Common myeloid progenitor, CD34-positive (primary cell): ENCODE data around the gene FLNB.
A peak's percentile ranks its signal among the peaks of the same experiment; 100 is the strongest.
"Not testable (repeated sequence)": the region's sequence is repeated elsewhere in the genome, so short reads cannot be mapped to it uniquely, and the experiment has no call there.

Experiments
- CTCF ChIA-PET: fragments of 350-600 bp; sonication (Branson Sonifier 250); formaldehyde crosslinking; loops from one replicate; lab custom pipeline; 2021; ENCODE audit warnings: antibody characterized with exemption; lab: Charles Lee
- POLR2A ChIA-PET: fragments of 350-600 bp; sonication (Branson Sonifier 250); formaldehyde crosslinking; loops from one replicate; lab custom pipeline; 2021; ENCODE audit warnings: antibody characterized with exemption; lab: Charles Lee
- DNase-seq, 3 donors: peaks; one replicate each; pipeline versions ENCODE4 v3.0.0 to v3.0.0-alpha.2; 2013
- H3K27ac ChIP-seq, 2 experiments: 1 replicate in 1 of 2; 2 replicates in 1 of 2; pipeline ENCODE4 v1.7.0; 2013; ENCODE audit warnings: inconsistent platforms in 2 of 2, low read length in 2 of 2, mild to moderate bottlenecking in 2 of 2, low read depth in 1 of 2, moderate library complexity in 1 of 2; ENCODE audit not compliant: severe bottlenecking in 2 of 2, insufficient read depth in 1 of 2, poor library complexity in 1 of 2
- H3K27me3 ChIP-seq, 5 experiments: replicated peaks in 2 of 5; 1 replicate in 3 of 5; 2 replicates in 2 of 5; pipeline versions ENCODE4 v1.6.1 to v1.7.0; 2013; ENCODE audit warnings: low read length in 4 of 5, mild to moderate bottlenecking in 2 of 5, moderate library complexity in 2 of 5, inconsistent platforms in 1 of 5; ENCODE audit not compliant: insufficient read depth in 5 of 5, control insufficient read depth in 4 of 5
- H3K36me3 ChIP-seq, 4 experiments: 1 replicate in 2 of 4; 2 replicates in 2 of 4; pipeline versions ENCODE4 v1.6.1 to v1.7.0; 2013; ENCODE audit warnings: low read length in 3 of 4, control low read depth in 1 of 4, mild to moderate bottlenecking in 1 of 4; ENCODE audit not compliant: control insufficient read depth in 4 of 4, insufficient read depth in 4 of 4
- H3K4me1 ChIP-seq, 4 experiments: 1 replicate in 3 of 4; 2 replicates in 1 of 4; pipeline versions ENCODE4 v1.6.1 to v1.7.1; 2013; ENCODE audit warnings: low read length in 3 of 4, mild to moderate bottlenecking in 3 of 4, control low read depth in 1 of 4, inconsistent platforms in 1 of 4, moderate library complexity in 1 of 4; ENCODE audit not compliant: control insufficient read depth in 4 of 4, insufficient read depth in 4 of 4; ENCODE audit errors: control extremely low read depth in 1 of 4
- H3K4me3 ChIP-seq, 7 experiments: 1 replicate in 4 of 7; 2 replicates in 3 of 7; pipeline versions ENCODE4 v1.5.1 to v1.7.0; 2013; ENCODE audit warnings: mild to moderate bottlenecking in 7 of 7, low read length in 6 of 7, moderate library complexity in 6 of 7, inconsistent platforms in 2 of 7, low read depth in 2 of 7, control low read depth in 1 of 7; ENCODE audit not compliant: insufficient read depth in 4 of 7, control insufficient read depth in 1 of 7; ENCODE audit errors: extremely low read depth in 1 of 7
- H3K9me3 ChIP-seq, 5 experiments: 1 replicate in 4 of 5; 2 replicates in 1 of 5; pipeline versions ENCODE4 v1.6.1 to v1.7.1; 2013; ENCODE audit warnings: low read length in 4 of 5, mild to moderate bottlenecking in 2 of 5, inconsistent platforms in 1 of 5, low read depth in 1 of 5, moderate library complexity in 1 of 5; ENCODE audit not compliant: control insufficient read depth in 4 of 5, insufficient read depth in 2 of 5; ENCODE audit errors: control extremely low read depth in 1 of 5
- WGBS: methylation state at CpG from one replicate; pipeline ENCODE4 v1.1.5; 2013; ENCODE audit not compliant: insufficient coverage; 5-methylcytosine and 5-hydroxymethylcytosine counted together

FLNB gene

GRCh38 chr3:57989198-57989597 is 19.0 kb upstream of the FLNB start:
- DNase-seq, H3K36me3 ChIP-seq, H3K27ac ChIP-seq, H3K9me3 ChIP-seq, H3K27me3 ChIP-seq, H3K4me1 ChIP-seq, H3K4me3 ChIP-seq: not testable (repeated sequence)
- ChIA-PET POLR2A (interaction anchor here (0.6 kb wide), 1 partner anchor 147 kb away, joined by 4 read pairs; no protein-coding TSS in a partner anchor), CTCF (interaction anchor here (1.7 kb wide), 1 partner anchor 15 kb away, joined by 5 read pairs; no protein-coding TSS in a partner anchor)
- 84% methylated on average over 7 of the region's 8 CpGs for WGBS

- Histone ChIP-seq H3K4me3 (no peak overlapping the region), H3K27ac (no peak overlapping the region), H3K9me3 (no peaks in the 10 kb centered on the region), H3K4me1 (peaks cover 0 to 1% (median 0%) of the 10 kb centered on the region in 4 experiments), H3K36me3 (no peaks in the 10 kb centered on the region), H3K27me3 (no peaks in the 10 kb centered on the region)
- CTCF ChIA-PET, result interaction anchor here (1.7 kb wide), 1 partner anchor 16 kb away, joined by 5 read pairs; no protein-coding TSS in a partner anchor
- WGBS, result 100% methylated on average over 1 of the region's 1 CpG
- POLR2A ChIA-PET, result interaction anchor here (0.6 kb wide), 1 partner anchor 146 kb away, joined by 4 read pairs; no protein-coding TSS in a partner anchor
- no peak for DNase-seq
Measured at GRCh38 chr3:57989646-57990045, 18.6 kb upstream of the FLNB start.

- Histone ChIP-seq H3K4me3 (no peak overlapping the region), H3K27ac (no peak overlapping the region), H3K36me3 (no peaks in the 10 kb centered on the region), H3K9me3 (no peaks in the 10 kb centered on the region), H3K27me3 (no peaks in the 10 kb centered on the region), H3K4me1 (no peaks in the 10 kb centered on the region)
- DNase-seq, result no peak
- POLR2A ChIA-PET, result no interaction called here
- CTCF ChIA-PET, result no interaction called here
- WGBS, result 95% methylated on average over 8 of the region's 9 CpGs
Measured at GRCh38 chr3:57992452-57993213, 15.6 kb upstream of the FLNB start.

GRCh38 chr3:57998366-57999283 is 9.6 kb upstream of the FLNB start:
- H3K27me3 ChIP-seq, result no peaks in the 10 kb centered on the region
- no peaks in the 10 kb centered on the region for H3K36me3 ChIP-seq
- H3K27ac ChIP-seq, result no peak overlapping the region
- POLR2A ChIA-PET, result no interaction called here
- H3K4me3 ChIP-seq, result peak overlapping the region in 4 of 7 experiments; percentile 8 to 36 (median 30)
- H3K9me3 ChIP-seq, result no peaks in the 10 kb centered on the region
- CTCF ChIA-PET, result interaction anchor here (1.1 to 2.2 kb wide), 4 partner anchors 9 to 298 kb away, joined by 3 to 6 read pairs (median 4); no protein-coding TSS in a partner anchor
- 20% methylated on average over 4 of the region's 10 CpGs for WGBS
- peaks cover 0 to 9% (median 5%) of the 10 kb centered on the region in 4 experiments for H3K4me1 ChIP-seq
- peak; percentile 35 to 72 (median 63) for DNase-seq

GRCh38 chr3:57999417-58000115 is 8.7 kb upstream of the FLNB start:
- CTCF ChIA-PET, result interaction anchor here (1.1 to 2.2 kb wide), 4 partner anchors 8 to 297 kb away, joined by 3 to 6 read pairs (median 4); no protein-coding TSS in a partner anchor
- no peak for DNase-seq

GRCh38 chr3:58000306-58001085 is 7.7 kb upstream of the FLNB start:
- ChIA-PET POLR2A (no interaction called here), CTCF (interaction anchor here (1.0 kb wide), 1 partner anchor 23 kb away, joined by 3 read pairs; no protein-coding TSS in a partner anchor)
- Histone ChIP-seq H3K4me1 (peaks cover 0 to 9% (median 5%) of the 10 kb centered on the region in 4 experiments), H3K36me3 (no peaks in the 10 kb centered on the region), H3K9me3 (no peaks in the 10 kb centered on the region), H3K27ac (no peak overlapping the region), H3K4me3 (no peak overlapping the region), H3K27me3 (no peaks in the 10 kb centered on the region)
- 98% methylated on average over 5 of the region's 7 CpGs for WGBS
- no peak for DNase-seq

More at GRCh38 chr3:57999417-58000115, 8.7 kb upstream of the FLNB start:
- H3K27me3 ChIP-seq, result no peaks in the 10 kb centered on the region
- H3K4me3 ChIP-seq, result no peak overlapping the region
- H3K4me1 ChIP-seq, result peaks cover 0 to 9% (median 5%) of the 10 kb centered on the region in 4 experiments
- POLR2A ChIA-PET, result no interaction called here
- H3K27ac ChIP-seq, result no peak overlapping the region
- 98% methylated on average over 8 of the region's 11 CpGs for WGBS
- no peaks in the 10 kb centered on the region for H3K36me3 ChIP-seq
- no peaks in the 10 kb centered on the region for H3K9me3 ChIP-seq
